Activated T-cell treated with anti-CD3 and anti-CD28 coated beads for 48 hours (primary cell): ENCODE measurements around the gene ANKS1B.
"Not testable (repeated sequence)": the region's sequence is repeated elsewhere in the genome, so short reads cannot be mapped to it uniquely, and the experiment has no call there.

Experiments
- DNase-seq: peaks from one replicate; pipeline ENCODE4 v3.0.0-alpha.2; 2020; ENCODE audit warnings: low read depth

ANKS1B gene

DNA sequence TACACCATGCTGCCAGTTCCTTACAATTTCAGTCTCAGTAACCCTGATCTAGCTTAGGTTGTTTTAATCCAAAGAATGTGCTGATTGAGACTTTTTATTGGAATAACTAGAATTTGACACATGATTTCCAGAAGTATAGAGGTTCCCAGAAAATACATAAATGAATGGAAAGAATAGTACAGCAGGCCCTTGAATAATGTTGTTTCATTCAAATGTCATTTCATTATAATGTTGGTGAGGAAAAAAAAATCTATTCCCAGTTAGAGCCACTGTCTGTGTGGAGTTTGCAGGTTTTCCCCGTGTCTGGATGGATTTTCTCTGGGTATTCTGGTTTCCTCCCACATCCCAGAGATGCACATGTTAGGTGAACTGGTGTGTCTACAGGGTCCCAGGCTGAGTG is 610.7 kb downstream of the ANKS1B start:
- no peak for DNase-seq

DNA sequence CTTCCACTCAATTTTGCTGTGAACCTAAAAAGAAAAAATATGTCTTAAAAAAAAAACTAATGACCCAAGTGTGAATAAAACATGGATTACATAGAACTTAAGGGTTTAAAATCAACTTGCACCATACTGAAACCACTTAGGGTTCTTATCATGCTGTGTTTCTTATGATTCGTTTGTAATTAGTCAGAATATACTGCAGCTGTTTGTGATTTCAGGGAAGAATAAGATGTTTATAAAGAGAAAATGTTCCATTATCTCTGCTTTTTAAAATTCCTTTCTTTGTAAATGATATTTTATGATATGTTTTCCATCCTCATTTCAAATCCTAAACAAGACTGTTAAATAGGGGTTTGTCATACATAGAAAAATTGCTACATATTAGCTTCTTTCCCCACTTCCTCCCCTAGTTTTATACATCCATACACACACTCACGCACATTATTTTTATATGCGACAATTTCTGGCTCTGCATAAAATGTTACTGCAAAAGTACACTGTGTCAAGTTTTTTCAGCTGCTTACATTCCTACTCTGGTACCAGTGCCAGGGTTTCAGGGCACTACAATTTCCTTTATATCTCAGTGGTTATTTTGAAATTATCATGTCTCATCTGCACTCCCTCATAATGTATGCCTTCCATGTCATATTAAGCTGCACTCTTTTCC is 612.3 kb downstream of the ANKS1B start:
- no peak for DNase-seq

DNA sequence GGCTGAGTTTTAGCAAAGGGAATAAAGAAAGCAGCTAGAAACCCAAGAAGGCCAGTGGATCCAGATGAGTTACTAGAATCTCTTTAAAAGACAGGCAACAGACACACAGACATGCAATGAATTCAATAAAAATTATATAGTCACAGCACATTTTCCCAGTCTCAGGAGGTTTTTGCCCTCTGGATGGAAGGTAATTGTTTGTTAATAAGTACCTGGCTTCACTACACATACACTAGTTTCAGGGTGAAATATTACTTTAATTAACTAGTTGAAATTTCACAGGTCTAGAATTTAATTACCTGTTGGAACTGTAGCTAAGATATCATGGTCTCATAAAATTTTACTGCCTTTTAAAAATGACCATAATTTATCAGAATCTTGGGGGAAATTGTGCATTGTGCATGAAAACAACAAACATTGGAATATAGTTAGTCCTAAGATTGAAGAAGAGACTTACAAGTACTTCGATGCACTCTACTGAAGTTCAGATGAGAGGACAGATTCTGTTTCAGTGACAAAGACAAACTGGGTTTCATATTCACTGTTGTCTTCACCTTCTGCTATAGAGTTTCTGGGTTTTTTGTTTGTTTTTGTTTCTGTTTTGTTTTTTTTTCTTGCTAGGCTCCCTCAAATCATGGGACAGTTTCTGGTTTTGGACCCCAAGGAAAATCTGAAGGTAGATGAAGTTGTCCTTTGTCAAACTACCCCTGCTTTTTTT is 614.2 kb downstream of the ANKS1B start:
- no peak for DNase-seq

DNA sequence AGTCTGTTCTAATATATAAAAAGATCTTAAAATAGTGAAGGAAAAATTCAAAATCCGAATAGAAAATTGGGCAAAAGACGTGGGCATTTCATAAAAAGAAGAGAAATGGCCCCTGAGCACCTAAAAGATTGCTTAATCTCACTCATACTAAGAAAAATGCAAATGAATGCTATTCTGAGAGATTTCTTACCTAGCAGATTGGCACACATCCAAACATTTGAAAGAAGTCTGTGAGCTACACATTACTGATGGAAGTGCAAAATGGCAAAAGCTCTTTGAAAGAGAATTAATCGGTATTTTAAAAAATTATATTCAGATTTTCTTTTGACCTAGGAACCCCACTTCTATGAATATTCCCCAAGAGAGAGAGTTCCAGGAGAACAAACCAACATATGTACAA is 617.6 kb downstream of the ANKS1B start:
- no peak for DNase-seq

DNA sequence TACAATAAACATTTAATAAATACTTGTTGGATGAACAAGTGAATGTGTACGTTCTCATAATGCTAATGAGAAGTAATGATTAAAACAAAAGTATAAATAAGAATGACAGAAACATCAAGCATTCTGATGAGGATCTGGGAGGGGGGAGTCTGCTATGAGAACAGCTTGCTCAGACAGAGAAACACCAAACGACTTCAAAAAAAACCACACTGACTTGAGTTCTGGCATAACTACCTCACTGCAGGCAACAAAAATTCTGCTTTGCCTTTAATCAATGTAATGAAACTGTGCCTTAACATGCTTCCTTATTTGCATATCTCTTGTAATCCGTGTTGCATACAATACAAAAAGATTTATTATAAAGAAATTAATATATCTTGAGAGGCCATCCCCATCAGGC is 632.5 kb downstream of the ANKS1B start:
- no peak for DNase-seq

DNA sequence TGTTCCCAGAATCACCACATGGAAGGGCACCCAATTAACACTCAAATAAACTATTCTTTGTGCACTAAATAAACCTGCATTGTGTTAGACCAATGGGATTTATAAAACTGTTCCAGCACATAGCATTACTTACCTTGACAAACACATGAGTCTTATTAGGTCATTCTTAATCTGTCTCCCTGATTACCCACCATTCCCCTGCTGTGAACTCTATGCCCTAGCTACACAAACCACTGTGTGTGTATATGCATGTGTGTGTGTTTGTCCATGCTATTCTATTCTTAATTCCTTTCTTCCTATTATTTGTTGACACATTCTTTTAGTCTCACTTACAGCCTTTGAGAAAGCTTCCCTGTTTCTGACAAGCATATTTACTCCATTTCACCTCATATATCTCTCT is 640.8 kb downstream of the ANKS1B start:
- DNase-seq: no peak

DNA sequence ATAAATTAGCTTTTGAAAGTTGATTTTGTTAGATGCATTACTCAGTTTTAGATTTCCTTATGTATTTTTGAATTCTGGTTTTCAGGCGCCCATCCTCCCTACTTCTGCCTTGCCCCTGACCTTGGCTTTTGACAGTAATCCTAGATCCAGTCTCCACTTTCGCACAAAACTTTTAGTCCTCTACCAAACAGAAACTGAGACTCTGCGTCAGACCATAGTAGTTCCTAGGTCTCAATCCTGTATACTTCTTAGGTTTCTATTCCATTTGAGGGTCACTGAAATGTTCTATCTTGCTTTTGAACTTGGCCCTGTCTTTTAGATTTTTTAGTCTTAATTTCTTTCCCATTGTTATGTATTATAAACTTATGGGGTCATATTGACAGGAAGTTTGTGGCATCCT is 645.1 kb downstream of the ANKS1B start:
- no peak for DNase-seq

DNA sequence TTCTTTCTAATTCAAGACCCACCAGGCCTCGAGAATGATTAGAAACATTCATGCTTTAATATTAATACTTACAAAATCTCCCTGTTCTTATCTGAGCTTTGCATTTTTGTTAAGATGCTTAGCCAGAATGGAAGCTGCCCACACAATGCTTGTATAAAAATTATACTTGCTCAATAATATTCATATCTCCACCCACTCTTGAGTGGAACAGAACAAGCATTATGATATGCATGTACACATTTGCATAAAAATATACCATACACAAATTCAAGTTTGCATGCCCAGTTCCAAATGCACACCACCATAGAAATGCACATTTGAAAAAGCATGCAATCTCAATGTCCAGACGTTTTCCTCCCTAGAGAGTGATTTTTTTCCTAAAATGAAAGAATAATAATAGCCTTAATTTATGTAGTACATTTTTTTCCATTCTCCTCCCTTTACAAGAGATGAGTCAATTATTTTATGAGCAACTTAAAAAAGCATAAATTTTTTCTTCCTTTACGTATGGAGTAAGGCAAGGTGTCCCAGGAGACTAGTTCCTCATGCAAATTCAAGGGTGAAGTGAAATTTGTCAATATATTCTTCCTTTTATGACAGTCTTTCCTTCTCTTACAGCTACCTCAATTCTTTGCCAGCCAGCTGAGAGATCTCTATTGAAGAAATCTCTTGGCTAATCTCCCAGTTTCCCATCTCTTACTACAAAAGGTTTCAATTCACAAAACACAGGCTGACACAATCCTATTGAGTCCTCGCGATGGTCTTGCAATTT is 650.3 kb downstream of the ANKS1B start:
- no peak for DNase-seq

DNA sequence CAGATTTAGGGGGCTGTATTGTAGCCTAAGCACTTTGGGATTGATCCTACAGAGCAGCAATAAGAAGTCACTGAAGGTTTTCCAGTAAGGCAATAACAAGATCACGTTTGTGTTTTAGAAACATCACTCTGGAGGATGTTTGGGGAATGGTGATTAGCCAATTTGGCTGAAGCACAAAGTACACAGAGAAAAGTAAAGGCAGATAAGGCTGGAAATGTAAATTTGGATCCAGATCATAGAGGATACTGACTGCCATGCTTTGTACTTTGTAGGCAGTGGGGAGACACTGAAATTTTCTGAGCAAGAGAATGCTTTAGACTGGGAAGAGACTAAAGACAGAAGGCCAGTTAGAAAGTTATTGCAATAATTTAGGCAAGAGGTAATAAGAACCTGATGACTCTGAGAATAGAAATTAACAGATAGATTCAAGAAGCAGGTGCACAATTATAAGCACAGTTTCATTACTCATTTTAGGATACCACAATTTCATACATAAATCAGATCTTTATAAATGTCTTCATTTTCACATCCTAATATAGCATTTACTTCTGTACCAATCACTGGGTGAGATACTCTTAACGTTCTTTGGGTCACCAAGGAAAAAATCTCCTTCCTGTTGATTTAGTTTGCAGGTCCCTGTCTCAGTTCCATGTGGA is 651.7 kb downstream of the ANKS1B start:
- DNase-seq: no peak

DNA sequence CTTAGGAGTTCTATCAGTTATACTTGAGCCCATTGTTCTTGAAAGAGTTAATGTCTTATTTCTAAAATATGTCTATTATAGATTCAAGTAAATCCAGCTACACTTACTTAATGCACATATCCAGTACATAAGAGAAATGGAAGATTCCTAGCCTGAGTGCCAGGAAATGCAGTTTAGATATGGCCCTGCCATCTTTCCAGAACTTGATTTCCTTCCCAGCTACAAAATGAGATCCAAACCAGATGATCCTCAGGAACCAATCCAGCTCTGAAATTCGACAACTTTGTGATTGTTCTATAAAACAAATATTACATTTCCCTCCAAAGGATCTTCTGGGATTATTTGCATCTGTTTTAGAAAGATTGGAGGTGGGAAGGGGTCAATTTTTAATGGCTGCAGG is 654.5 kb downstream of the ANKS1B start:
- no peak for DNase-seq

DNA sequence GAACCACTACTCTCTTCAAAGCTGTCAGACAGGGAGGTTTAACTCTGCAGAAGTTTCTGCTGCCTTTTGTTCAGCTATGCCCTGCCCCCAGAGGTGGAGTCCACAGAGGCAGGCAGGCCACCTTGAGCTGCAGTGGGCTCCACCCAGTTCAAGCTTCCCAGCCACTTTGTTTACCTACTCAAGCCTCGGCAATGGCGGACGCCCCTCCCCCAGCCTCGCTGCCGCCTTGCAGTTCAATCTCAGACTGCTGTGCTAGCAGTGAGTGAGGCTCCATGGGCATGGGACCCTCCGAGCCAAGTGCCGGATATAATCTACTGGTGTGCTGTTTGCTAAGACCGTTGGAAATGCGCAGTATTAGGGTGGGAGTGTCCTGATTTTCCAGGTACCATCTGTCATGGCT is 663.5 kb downstream of the ANKS1B start:
- not testable (repeated sequence) for DNase-seq

DNA sequence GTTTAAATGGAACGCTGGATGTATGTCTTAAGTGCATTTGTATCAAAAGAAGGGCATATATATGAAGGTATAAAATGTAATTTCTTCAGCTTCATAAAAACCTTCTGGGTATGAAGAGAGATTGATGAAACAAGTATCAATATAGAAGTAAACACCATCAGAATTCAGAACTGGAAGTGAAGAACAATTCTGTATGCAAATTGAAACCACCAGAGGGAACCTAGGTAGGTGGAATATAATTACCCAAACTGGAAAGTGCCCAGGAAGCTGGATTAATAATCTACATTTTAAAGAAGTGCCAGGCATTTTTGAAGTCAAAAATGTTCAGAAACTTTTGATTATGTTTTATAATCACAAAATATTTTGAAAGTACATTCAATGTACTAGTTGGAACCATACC is 673.4 kb downstream of the ANKS1B start:
- DNase-seq: no peak

DNA sequence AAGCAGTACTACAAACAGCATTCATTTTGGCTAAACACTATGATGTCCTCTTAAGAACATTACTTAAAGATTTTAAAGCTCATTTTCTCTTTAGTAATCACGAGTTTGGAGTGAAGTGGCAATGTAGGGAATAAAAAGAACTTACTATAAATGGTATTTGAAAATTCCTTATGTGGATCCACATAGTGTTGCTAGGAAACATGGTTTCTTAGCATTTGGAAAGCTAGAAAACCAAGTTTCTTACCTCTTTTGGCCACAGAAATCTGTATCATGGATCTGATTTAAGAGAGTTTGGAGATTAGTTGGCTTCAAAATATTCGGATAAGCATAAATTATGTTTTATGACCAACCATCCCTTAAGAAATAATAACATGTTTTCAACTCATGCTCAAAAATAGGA is 674.9 kb downstream of the ANKS1B start:
- no peak for DNase-seq

DNA sequence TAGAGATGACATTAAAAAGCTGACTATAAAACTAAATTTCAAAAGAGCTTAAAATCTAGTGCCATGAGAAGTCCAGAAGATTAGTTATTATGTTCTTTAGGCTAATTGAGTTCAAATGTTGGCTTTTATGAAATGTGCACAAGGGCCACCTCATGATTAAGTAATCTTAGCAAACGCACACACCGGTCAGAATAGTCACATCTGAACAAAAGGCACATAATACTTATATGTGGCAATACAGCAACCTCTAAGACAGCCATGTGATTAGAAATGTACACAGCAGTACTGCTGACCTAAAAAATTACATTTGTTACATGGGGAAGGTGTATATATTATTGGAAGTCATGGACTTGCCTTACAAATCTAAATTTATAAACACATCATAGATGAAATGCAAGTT is 681.9 kb downstream of the ANKS1B start:
- DNase-seq: no peak

DNA sequence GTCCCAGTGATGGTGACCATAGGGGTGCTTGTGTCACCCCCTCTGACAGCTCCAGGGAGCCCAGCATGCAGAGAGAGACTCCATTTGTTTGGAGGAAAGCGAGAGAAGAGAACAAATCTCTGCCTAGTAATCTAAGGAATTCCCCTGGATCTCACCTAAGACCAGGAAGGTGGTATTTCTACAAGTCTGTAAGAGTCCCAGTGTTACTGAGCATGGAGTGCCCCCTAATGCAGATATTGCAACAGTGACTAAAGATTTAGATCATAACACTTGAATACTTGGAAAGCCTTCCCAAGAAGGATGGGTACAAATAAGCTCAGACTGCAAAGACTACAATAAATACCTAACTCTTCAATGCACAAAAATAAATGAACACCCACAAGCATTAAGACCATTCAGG is 697.6 kb downstream of the ANKS1B start:
- no peak for DNase-seq

DNA sequence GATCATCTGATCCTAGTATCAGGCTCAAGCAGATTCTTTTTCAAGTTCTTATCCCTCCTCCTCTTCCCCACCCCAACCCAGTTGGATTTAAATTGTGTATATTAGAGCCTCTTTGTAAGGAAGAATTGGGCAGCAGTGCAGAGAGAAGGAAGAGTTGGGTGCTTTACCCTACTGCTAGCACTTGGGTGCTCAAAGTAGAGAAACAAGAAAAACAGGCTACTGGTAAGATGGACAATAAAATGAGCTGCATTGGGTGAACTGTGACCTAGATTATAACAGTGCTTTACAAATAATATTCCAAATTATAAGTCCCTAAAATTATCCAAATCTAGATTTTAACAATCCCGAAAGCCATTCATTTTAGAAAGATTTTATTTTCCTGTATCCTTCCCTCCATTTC is 700.6 kb downstream of the ANKS1B start:
- DNase-seq: no peak

DNA sequence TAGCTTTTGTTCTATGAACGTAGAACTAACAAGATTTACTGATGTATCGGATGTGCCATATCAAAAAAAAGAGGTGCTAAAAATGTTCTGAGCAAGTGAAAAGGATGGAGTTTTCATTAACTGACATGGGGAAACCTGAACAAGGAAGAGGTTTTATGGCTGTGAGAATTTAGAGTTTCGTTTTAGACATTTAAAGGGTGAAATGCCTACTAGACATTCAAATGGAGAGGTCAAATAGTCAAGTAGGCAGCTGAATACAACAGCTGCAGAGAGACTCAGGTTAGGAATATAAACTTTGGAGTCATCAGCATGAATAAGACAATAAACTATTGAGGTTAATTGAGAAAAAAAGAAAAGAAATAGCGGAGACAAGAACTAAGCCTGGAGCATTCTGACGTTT is 702.1 kb downstream of the ANKS1B start:
- DNase-seq: no peak

DNA sequence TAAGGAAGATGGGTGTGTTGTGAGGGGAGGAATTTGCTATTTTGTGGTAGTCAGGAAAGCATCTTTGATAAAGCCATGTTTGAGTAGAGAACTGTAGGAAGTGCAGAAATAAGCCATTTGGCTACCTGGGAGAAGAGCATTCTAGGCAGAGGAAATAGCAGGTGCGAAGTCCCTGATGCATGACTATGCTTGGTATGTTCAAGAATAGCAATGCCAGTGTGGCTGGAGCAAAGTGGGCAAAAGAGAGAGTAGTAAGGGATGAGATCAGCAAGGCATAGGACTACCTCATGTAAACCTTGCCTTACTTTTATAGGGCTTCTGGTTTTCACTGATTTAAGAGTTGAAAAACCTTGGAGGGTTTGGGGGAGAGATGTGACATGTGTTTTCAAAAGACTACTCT is 702.6 kb downstream of the ANKS1B start:
- no peak for DNase-seq

DNA sequence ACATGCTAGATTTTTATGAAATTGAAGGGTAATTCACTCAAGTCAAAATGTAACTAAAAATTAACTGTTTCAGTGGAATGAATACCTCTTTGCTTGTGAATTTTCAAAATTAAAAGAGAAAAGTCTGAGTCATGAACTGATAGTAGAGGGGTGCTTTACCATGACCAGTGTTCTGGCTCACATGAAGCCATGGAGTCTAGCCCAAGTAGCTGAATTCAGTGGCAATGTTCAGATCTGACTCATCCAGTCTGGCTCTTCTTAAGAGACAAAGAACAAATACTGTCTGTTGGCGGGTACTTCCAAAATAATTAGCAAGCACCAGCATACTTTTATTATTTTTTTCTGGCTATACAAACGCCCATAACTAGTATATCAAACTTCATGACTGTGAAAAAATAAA is 703.5 kb downstream of the ANKS1B start:
- no peak for DNase-seq

DNA sequence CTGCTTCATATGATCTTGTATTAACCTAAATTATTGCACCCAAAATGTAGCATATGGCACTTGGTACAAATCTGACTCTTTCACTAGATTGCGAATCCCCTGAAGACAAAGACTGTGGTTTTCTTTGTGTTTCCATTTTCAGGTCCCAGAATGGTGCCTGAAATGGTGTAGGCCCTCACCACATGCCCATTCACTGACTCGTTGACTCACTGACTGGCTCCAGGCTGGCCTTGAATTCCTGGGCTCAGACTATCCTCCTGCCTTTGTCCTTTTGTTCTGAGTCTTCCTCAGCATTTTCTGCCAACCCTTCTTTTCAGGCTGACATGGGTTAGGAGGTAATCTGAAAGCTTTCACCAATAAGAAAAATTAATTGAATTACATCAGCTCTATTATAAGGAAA is 705.8 kb downstream of the ANKS1B start:
- no peak for DNase-seq

DNA sequence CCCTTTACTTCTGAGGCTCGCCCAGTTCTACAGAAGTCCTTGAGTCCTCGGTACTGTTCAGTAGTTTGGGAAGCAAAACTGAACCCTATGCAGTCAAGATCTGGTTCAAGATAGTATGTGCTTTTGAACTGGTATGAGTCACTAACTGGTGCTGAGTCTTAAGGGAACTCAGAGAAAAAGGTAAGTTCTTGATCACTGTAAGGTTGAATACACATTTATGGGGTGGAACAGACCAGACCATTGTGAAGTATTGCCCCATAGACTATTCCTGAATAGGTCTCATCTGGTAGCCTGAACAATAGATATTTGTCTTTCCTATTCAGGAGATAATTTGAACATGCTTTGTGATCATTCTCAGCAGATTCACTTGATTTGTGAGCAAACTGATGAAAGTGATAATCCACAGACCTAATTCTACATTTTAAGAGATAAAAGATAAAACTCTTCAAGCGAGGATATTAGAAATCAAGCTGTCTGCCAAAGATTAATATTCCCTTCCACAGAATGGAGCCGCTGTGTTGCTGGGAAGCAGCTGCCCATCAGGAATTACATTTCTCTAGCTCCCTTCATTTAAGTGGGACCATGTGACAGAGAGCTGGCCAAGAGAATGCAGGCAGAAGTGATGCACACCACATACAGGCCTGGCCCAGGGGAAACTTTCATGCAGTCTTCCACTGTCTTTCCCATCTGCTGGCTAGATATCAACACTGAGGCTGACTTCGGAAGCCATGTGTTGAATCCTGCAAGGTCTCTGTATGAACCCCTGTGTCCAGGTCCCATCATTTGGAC is 707.0 kb downstream of the ANKS1B start:
- DNase-seq: no peak

DNA sequence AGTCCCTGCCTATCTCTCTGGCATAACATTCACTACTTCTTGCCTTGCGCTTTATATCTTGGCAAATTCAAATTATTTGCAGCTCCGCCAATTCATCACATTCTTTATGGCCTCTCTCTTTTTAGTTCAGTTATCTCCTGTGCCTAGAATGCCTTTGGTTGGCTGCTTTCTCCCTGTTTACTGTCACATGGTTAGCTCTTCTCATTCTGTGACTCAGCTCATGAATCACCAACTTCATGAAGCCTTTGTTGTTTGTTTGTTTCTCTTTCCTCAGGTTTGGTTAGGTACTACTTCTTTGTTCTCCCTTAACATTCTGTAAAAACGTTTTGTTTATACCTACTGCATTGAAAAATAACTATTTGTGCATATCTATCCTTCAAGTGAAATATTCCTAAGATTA is 713.7 kb downstream of the ANKS1B start:
- DNase-seq: no peak
